ENCODE measurements around the gene SLC22A14. TPM values are rescaled to one million over a fixed set of nuclear protein-coding genes. Genes with fewer than 3 reads are reported as not detected.

Gene SLC22A14
- total RNA-seq, 2 donors from 2014 or later: 0.41 TPM; not detected in 1

DNA sequence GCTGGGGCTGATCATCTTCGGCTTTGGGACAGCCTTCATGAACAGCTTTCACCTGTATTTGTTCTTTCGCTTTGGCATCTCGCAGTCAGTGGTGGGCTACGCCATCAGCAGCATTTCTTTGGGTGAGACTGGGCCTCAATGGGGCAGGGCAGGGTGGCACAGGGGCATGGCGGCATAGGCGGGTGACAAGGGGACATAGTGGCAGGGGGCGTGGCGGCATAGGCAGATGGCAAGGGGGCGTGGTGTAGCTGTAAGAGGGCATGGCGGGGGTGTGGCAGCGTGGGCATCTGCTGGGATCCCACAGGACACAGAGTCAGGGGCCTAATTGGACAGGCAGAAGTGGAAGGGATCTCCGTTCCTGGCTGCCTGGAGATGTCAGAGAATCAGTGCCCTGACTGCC, 25.5 kb downstream of the SLC22A14 start:
- DNase-seq (ENCODE audit: low spot score): no peak
- H3K4me3 ChIP-seq: no peak overlapping the region
- no peak overlapping the region for H3K27ac ChIP-seq
- H3K9me3 ChIP-seq: no peaks in the 10 kb centered on the region
- ATAC-seq (ENCODE audit: insufficient number of reproducible peaks, low FRiP score, low read depth): no peak
- TF ChIP-seq, protein P1, sequence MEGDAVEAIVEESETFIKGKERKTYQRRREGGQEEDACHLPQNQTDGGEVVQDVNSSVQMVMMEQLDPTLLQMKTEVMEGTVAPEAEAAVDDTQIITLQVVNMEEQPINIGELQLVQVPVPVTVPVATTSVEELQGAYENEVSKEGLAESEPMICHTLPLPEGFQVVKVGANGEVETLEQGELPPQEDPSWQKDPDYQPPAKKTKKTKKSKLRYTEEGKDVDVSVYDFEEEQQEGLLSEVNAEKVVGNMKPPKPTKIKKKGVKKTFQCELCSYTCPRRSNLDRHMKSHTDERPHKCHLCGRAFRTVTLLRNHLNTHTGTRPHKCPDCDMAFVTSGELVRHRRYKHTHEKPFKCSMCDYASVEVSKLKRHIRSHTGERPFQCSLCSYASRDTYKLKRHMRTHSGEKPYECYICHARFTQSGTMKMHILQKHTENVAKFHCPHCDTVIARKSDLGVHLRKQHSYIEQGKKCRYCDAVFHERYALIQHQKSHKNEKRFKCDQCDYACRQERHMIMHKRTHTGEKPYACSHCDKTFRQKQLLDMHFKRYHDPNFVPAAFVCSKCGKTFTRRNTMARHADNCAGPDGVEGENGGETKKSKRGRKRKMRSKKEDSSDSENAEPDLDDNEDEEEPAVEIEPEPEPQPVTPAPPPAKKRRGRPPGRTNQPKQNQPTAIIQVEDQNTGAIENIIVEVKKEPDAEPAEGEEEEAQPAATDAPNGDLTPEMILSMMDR (IDR thresholded peaks at IDR 0.05): no peak
- no peaks in the 10 kb centered on the region for H3K27me3 ChIP-seq (replicated peaks; ENCODE audit: insufficient read depth)
- H3K36me3 ChIP-seq: no peaks in the 10 kb centered on the region
- no peaks in the 10 kb centered on the region for H3K4me1 ChIP-seq (ENCODE audit: control insufficient read depth in 1 of 2, low read depth in 2 of 2)

DNA sequence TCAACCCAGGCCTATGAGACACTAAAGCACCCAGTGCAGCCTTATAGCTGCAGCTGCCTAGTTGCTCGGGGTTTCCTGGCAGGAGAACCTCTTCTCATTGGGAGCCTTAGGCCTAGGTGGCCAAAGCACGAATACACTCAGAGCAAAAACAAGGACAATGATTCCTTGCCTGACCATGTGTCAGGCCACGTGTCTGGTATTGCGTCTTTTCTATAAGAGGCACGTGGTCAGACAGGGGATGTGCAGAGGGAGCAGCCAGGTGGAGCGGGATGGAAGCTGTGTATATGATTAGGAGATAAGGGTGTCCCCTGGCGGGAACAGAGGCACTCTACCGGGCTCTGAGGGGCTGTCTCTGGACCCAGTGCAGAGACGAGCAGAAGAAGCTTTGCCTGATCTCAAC, 26.4 kb downstream of the SLC22A14 start:
- H3K4me1 ChIP-seq (ENCODE audit: control insufficient read depth in 1 of 2, low read depth in 2 of 2): no peaks in the 10 kb centered on the region
- no peaks in the 10 kb centered on the region for H3K9me3 ChIP-seq
- no peak overlapping the region for H3K4me3 ChIP-seq
- TF ChIP-seq, protein P1 (IDR thresholded peaks at IDR 0.05): no peak
- no peaks in the 10 kb centered on the region for H3K36me3 ChIP-seq
- DNase-seq (ENCODE audit: low spot score) (no peak), ATAC-seq (ENCODE audit: insufficient number of reproducible peaks, low FRiP score, low read depth) (no peak)
- H3K27ac ChIP-seq: no peak overlapping the region
- no peaks in the 10 kb centered on the region for H3K27me3 ChIP-seq (replicated peaks; ENCODE audit: insufficient read depth)

DNA sequence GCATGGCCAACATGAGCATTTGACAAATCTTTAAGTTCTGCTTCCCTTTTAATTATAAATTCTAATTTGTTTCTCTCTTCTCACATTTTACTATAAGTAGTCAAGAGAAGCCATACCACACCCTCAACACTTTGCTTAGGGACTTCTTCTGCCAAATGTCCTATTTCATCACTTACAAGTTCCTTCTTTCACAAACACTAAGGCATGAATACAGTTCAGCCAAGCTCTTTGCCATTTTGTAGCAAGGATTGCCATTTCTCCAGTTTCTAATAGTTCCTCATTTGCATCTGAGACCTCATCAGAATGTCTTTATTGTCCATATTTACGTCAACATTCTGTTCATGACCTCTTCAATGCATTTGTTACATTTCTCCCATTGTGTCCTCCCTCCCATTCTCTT, 29.4 kb downstream of the SLC22A14 start:
- Histone ChIP-seq H3K27me3 (replicated peaks; ENCODE audit: insufficient read depth) (no peaks in the 10 kb centered on the region), H3K36me3 (no peaks in the 10 kb centered on the region), H3K9me3 (no peaks in the 10 kb centered on the region), H3K4me1 (ENCODE audit: control insufficient read depth in 1 of 2, low read depth in 2 of 2) (no peaks in the 10 kb centered on the region), H3K4me3 (no peak overlapping the region), H3K27ac (no peak overlapping the region)
- ATAC-seq (ENCODE audit: insufficient number of reproducible peaks, low FRiP score, low read depth) (no peak), DNase-seq (ENCODE audit: low spot score) (no peak)
- TF ChIP-seq, protein P1 (IDR thresholded peaks at IDR 0.05): no peak

DNA sequence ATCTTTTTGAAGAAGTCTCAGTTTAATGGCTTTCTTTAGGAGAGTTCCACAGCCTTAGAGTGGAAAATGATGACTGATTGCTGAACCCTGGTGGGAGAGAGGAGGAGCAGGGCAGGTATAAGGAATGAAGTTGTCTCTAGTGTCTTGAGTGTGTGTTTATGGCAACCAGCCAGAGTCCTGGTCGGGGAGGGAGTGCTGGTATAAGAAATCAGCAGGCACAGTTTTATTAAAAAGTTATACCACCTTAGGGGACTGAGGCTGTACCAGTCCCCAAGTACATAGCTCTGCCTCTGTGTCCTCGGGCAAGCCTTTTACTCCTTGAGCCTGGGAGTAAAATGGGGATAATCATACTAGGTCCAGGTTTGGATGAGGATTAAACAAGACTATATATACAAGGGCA, 29.8 kb downstream of the SLC22A14 start:
- no peak overlapping the region for H3K27ac ChIP-seq
- no peak overlapping the region for H3K4me3 ChIP-seq
- no peak for DNase-seq (ENCODE audit: low spot score)
- H3K27me3 ChIP-seq (replicated peaks; ENCODE audit: insufficient read depth): no peaks in the 10 kb centered on the region
- H3K4me1 ChIP-seq (ENCODE audit: control insufficient read depth in 1 of 2, low read depth in 2 of 2): no peaks in the 10 kb centered on the region
- no peak for ATAC-seq (ENCODE audit: insufficient number of reproducible peaks, low FRiP score, low read depth)
- no peaks in the 10 kb centered on the region for H3K9me3 ChIP-seq
- H3K36me3 ChIP-seq: no peaks in the 10 kb centered on the region
- TF ChIP-seq, protein P1 (IDR thresholded peaks at IDR 0.05): no peak

DNA sequence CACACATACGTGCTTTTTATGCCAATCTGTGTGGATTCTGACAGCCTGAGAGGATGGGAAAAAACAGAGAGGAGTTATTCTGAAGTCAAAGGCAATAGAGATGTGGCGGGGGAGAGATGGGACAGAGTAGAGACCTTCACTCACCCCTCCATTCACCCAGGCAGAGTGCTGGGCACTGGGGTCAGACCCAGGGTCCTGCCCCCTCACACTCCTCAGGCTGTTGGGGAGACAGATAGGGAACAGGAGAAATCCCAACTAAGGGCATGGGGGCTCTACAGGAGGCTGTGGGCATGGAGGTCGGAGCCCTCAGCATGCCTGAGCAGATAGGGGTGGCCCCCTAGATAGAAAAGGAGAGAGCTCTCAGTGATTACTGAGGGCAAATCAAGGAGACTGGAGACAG, 30.3 kb downstream of the SLC22A14 start:
- no peaks in the 10 kb centered on the region for H3K36me3 ChIP-seq
- no peak overlapping the region for H3K4me3 ChIP-seq
- ATAC-seq (ENCODE audit: insufficient number of reproducible peaks, low FRiP score, low read depth) (no peak), DNase-seq (ENCODE audit: low spot score) (no peak)
- TF ChIP-seq, protein P1 (IDR thresholded peaks at IDR 0.05): no peak
- H3K4me1 ChIP-seq (ENCODE audit: control insufficient read depth in 1 of 2, low read depth in 2 of 2): no peaks in the 10 kb centered on the region
- H3K9me3 ChIP-seq: no peaks in the 10 kb centered on the region
- H3K27ac ChIP-seq: no peak overlapping the region
- no peaks in the 10 kb centered on the region for H3K27me3 ChIP-seq (replicated peaks; ENCODE audit: insufficient read depth)

All from thoracic aorta (tissue), 2 donors.